Uterus (tissue), 2 donors: ENCODE measurements around the gene PHYH.

Experiments used
- CTCF ChIP-seq, 4 experiments: fragments of 200-600 bp in 2 of 4; fragments of 450-650 bp in 2 of 4; sonication (generic) in 2 of 4; IDR thresholded peaks; one replicate each; pipeline ENCODE4 v1.5.1; 2016 to 2019; ENCODE audit warnings: antibody characterized with exemption in 4 of 4, mild to moderate bottlenecking in 2 of 4, moderate library complexity in 1 of 4
- POLR2A ChIP-seq, 2 donors: fragments of 450-650 bp; IDR thresholded peaks; one replicate each; pipeline ENCODE4 v1.6.1; 2016; ENCODE audit warnings: antibody characterized with exemption in 2 of 2, mild to moderate bottlenecking in 1 of 2, moderate library complexity in 1 of 2

- TF ChIP-seq CTCF (IDR thresholded peaks at IDR 0.05) (no peak), POLR2A (IDR thresholded peaks at IDR 0.05) (no peak)
Observed at GRCh38 chr10:13239923-13240322, 59.9 kb downstream of the PHYH start.
